ENCODE data around the gene SLFN5.

DNA sequence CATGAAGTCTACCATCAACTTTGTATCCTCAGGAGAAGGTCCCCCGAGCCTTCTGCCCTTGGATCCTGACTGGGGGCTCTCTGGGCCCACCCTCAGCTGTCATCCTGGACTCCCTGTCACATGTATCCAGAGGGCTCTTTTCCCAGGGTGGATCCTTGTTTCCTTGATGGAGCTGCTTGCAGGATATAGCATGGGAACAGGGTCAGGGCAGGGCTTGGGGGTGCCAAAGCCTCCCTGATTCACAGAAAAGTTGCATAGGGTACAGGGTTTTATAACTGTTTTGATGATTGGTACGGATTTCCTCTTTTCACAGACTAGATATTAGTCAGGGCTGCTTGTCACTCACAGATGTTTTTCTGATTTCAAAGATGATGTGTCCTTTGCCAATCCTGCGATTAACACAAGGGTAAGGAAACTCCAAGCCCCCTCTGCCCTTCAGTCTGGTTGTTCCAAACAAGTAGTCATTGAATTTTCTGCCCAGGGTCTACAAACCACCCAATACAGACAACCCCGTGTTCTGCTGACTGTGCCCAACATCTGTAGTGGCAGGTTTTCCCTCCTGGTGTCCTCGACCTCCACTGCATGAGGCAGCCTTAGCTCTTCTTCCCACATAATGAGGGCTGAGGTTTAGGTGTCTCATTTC is 28.1 kb upstream of the SLFN5 start:
- TF ChIP-seq, protein P1, sequence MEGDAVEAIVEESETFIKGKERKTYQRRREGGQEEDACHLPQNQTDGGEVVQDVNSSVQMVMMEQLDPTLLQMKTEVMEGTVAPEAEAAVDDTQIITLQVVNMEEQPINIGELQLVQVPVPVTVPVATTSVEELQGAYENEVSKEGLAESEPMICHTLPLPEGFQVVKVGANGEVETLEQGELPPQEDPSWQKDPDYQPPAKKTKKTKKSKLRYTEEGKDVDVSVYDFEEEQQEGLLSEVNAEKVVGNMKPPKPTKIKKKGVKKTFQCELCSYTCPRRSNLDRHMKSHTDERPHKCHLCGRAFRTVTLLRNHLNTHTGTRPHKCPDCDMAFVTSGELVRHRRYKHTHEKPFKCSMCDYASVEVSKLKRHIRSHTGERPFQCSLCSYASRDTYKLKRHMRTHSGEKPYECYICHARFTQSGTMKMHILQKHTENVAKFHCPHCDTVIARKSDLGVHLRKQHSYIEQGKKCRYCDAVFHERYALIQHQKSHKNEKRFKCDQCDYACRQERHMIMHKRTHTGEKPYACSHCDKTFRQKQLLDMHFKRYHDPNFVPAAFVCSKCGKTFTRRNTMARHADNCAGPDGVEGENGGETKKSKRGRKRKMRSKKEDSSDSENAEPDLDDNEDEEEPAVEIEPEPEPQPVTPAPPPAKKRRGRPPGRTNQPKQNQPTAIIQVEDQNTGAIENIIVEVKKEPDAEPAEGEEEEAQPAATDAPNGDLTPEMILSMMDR (IDR thresholded peaks at IDR 0.05): no peak
- TF ChIP-seq POLR2A (IDR thresholded peaks at IDR 0.05): no peak

All from thyroid gland (tissue), 4 donors.